Measurements from ENCODE around the gene SYNDIG1. TPM values are rescaled to one million over a fixed set of nuclear protein-coding genes. Genes with fewer than 3 reads are reported as not detected.

The SYNDIG1 gene
- total RNA-seq, 2 experiments from 2014 or later: not detected

GRCh38 chr20:24662752-24663365 lies 193.4 kb downstream of the SYNDIG1 start:
- Histone ChIP-seq H3K79me2 (ENCODE audit: insufficient read depth, low read depth, low read length) (no peaks in the 10 kb centered on the region), H3K4me2 (ENCODE audit: low read length) (no peak overlapping the region), H3K9me3 (ENCODE audit: low read length) (no peaks in the 10 kb centered on the region), H3K36me3 (ENCODE audit: insufficient read depth, low read length) (no peaks in the 10 kb centered on the region), H3K27ac (ENCODE audit: low read depth, low read length, poor library complexity, severe bottlenecking) (no peak overlapping the region), H4K20me1 (ENCODE audit: insufficient read depth, low read length) (no peaks in the 10 kb centered on the region), H3K9me2 (ENCODE audit: insufficient read depth, low read length) (no peaks in the 10 kb centered on the region), H3K4me3 (ENCODE audit: low read depth, low read length, poor library complexity, severe bottlenecking) (no peak overlapping the region), H2AFZ (ENCODE audit: low read length) (no peak overlapping the region), H3K4me1 (ENCODE audit: insufficient read depth, low read length, poor library complexity, severe bottlenecking) (no peaks in the 10 kb centered on the region)
- CTCF ChIA-PET (ENCODE audit: unreplicated experiment): no interaction called here
- intact Hi-C loops (cut with micrococcal nuclease; ENCODE audit: unreplicated experiment): no loop called here
- no peak for DNase-seq (ENCODE audit: low spot score)
- TF ChIP-seq CTCF (conservative IDR thresholded peaks at IDR 0.05; ENCODE audit: low read length): no peak
- TF ChIP-seq EZH2phosphoT487 (IDR thresholded peaks at IDR 0.05; ENCODE audit: borderline replicate concordance, low read depth, low read length): no peak
- no TSS peak for BruUV-seq (replicated peaks)
- POLR2A ChIA-PET: interaction anchor here (1.3 kb wide), 1 partner anchor 10 kb away, joined by 3 read pairs; no protein-coding TSS in a partner anchor

GRCh38 chr20:24663496-24663895 lies 194.1 kb downstream of the SYNDIG1 start:
- Histone ChIP-seq H3K9me3 (ENCODE audit: low read length) (no peaks in the 10 kb centered on the region), H3K27ac (ENCODE audit: low read depth, low read length, poor library complexity, severe bottlenecking) (no peak overlapping the region), H3K4me1 (ENCODE audit: insufficient read depth, low read length, poor library complexity, severe bottlenecking) (no peaks in the 10 kb centered on the region), H4K20me1 (ENCODE audit: insufficient read depth, low read length) (no peaks in the 10 kb centered on the region), H3K4me2 (ENCODE audit: low read length) (no peak overlapping the region), H3K4me3 (ENCODE audit: low read depth, low read length, poor library complexity, severe bottlenecking) (no peak overlapping the region), H3K9me2 (ENCODE audit: insufficient read depth, low read length) (no peaks in the 10 kb centered on the region), H2AFZ (ENCODE audit: low read length) (no peak overlapping the region), H3K36me3 (ENCODE audit: insufficient read depth, low read length) (no peaks in the 10 kb centered on the region), H3K79me2 (ENCODE audit: insufficient read depth, low read depth, low read length) (no peaks in the 10 kb centered on the region)
- intact Hi-C loops (cut with micrococcal nuclease; ENCODE audit: unreplicated experiment): no loop called here
- no peak for DNase-seq (ENCODE audit: low spot score)
- no peak for TF ChIP-seq CTCF (conservative IDR thresholded peaks at IDR 0.05; ENCODE audit: low read length)
- no peak for TF ChIP-seq EZH2phosphoT487 (IDR thresholded peaks at IDR 0.05; ENCODE audit: borderline replicate concordance, low read depth, low read length)
- BruUV-seq (replicated peaks): no TSS peak
- POLR2A ChIA-PET: interaction anchor here (1.3 kb wide), 1 partner anchor 9 kb away, joined by 3 read pairs; no protein-coding TSS in a partner anchor
- CTCF ChIA-PET (ENCODE audit: unreplicated experiment): no interaction called here

- no peaks in the 10 kb centered on the region for H3K4me1 ChIP-seq (ENCODE audit: insufficient read depth, low read length, poor library complexity, severe bottlenecking)
- H3K79me2 ChIP-seq (ENCODE audit: insufficient read depth, low read depth, low read length): no peaks in the 10 kb centered on the region
- no peaks in the 10 kb centered on the region for H3K9me2 ChIP-seq (ENCODE audit: insufficient read depth, low read length)
- no peaks in the 10 kb centered on the region for H3K9me3 ChIP-seq (ENCODE audit: low read length)
- TF ChIP-seq EZH2phosphoT487 (IDR thresholded peaks at IDR 0.05; ENCODE audit: borderline replicate concordance, low read depth, low read length) (no peak), CTCF (conservative IDR thresholded peaks at IDR 0.05; ENCODE audit: low read length) (no peak)
- H3K36me3 ChIP-seq (ENCODE audit: insufficient read depth, low read length): no peaks in the 10 kb centered on the region
- H2AFZ ChIP-seq (ENCODE audit: low read length): no peak overlapping the region
- H4K20me1 ChIP-seq (ENCODE audit: insufficient read depth, low read length): no peaks in the 10 kb centered on the region
- intact Hi-C loops (cut with micrococcal nuclease; ENCODE audit: unreplicated experiment): no loop called here
- POLR2A ChIA-PET: interaction anchor here (1.3 kb wide), 1 partner anchor 8 kb away, joined by 3 read pairs; no protein-coding TSS in a partner anchor
- BruUV-seq (replicated peaks): no TSS peak
- DNase-seq (ENCODE audit: low spot score): no peak
- H3K4me2 ChIP-seq (ENCODE audit: low read length): no peak overlapping the region
- no peak overlapping the region for H3K4me3 ChIP-seq (ENCODE audit: low read depth, low read length, poor library complexity, severe bottlenecking)
- CTCF ChIA-PET (ENCODE audit: unreplicated experiment): no interaction called here
- H3K27ac ChIP-seq (ENCODE audit: low read depth, low read length, poor library complexity, severe bottlenecking): no peak overlapping the region
Observed at GRCh38 chr20:24664266-24664986, 195.0 kb downstream of the SYNDIG1 start.
